ENCODE data around the gene EXOC6B. TPM values are rescaled to one million over a fixed set of nuclear protein-coding genes. Genes with fewer than 3 reads are reported as not detected.

EXOC6B gene
- total and polyA plus RNA-seq, 9 of the 15 experiments (the other 6 are each of a cell fraction or from before 2014, with no cell fraction given): 0.28 to 4.2 (median 2.0) TPM

DNA sequence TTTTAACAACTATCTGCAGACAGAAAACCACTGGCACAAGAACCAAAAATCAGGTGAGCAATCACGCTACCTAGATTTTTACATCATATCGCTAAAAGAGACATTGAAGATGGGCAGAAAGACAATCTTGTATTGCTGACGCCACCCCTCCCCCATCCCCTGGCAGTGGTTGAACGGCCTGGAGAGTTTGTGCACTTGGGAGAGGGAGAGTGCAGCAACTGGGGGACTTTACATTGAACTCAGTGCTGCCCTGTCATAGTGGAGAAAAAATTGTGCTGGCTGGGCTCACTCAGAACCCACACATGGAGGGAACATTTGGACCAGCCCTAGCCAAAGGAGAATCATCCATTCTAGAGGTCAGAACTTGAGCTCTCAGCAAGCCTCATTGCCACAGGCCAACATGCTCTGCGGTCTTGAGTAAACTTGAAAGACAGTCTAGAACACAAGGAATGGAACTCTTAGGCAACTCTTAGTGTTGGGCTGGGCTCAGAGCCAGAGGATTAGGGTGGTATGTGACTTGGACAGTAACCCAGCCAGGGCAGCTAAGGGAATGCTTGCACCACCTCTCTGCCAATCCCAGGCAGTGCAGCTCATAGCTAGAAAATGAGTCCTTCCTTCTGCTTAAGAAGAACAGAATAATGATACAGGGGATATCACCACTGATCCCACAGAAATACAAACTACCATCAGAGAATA is 458.2 kb downstream of the EXOC6B start (continued):
- TF ChIP-seq, protein P1, sequence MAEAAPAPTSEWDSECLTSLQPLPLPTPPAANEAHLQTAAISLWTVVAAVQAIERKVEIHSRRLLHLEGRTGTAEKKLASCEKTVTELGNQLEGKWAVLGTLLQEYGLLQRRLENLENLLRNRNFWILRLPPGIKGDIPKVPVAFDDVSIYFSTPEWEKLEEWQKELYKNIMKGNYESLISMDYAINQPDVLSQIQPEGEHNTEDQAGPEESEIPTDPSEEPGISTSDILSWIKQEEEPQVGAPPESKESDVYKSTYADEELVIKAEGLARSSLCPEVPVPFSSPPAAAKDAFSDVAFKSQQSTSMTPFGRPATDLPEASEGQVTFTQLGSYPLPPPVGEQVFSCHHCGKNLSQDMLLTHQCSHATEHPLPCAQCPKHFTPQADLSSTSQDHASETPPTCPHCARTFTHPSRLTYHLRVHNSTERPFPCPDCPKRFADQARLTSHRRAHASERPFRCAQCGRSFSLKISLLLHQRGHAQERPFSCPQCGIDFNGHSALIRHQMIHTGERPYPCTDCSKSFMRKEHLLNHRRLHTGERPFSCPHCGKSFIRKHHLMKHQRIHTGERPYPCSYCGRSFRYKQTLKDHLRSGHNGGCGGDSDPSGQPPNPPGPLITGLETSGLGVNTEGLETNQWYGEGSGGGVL (CRISPR knock-in tag; IDR thresholded peaks at IDR 0.05): no peak
- TF ChIP-seq, protein P2, sequence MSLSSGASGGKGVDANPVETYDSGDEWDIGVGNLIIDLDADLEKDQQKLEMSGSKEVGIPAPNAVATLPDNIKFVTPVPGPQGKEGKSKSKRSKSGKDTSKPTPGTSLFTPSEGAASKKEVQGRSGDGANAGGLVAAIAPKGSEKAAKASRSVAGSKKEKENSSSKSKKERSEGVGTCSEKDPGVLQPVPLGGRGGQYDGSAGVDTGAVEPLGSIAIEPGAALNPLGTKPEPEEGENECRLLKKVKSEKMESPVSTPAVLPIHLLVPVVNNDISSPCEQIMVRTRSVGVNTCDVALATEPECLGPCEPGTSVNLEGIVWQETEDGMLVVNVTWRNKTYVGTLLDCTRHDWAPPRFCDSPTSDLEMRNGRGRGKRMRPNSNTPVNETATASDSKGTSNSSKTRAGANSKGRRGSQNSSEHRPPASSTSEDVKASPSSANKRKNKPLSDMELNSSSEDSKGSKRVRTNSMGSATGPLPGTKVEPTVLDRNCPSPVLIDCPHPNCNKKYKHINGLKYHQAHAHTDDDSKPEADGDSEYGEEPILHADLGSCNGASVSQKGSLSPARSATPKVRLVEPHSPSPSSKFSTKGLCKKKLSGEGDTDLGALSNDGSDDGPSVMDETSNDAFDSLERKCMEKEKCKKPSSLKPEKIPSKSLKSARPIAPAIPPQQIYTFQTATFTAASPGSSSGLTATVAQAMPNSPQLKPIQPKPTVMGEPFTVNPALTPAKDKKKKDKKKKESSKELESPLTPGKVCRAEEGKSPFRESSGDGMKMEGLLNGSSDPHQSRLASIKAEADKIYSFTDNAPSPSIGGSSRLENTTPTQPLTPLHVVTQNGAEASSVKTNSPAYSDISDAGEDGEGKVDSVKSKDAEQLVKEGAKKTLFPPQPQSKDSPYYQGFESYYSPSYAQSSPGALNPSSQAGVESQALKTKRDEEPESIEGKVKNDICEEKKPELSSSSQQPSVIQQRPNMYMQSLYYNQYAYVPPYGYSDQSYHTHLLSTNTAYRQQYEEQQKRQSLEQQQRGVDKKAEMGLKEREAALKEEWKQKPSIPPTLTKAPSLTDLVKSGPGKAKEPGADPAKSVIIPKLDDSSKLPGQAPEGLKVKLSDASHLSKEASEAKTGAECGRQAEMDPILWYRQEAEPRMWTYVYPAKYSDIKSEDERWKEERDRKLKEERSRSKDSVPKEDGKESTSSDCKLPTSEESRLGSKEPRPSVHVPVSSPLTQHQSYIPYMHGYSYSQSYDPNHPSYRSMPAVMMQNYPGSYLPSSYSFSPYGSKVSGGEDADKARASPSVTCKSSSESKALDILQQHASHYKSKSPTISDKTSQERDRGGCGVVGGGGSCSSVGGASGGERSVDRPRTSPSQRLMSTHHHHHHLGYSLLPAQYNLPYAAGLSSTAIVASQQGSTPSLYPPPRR (CRISPR knock-in tag; IDR thresholded peaks at IDR 0.05; ENCODE audit: borderline replicate concordance): no peak
- TF ChIP-seq ZNF282 (CRISPR knock-in tag; IDR thresholded peaks at IDR 0.05) (no peak), ZNF586 (CRISPR knock-in tag; conservative IDR thresholded peaks at IDR 0.05) (no peak), KLF6 (CRISPR knock-in tag; IDR thresholded peaks at IDR 0.05; ENCODE audit: borderline replicate concordance) (no peak), NFIC (IDR thresholded peaks at IDR 0.05) (no peak), ILK (tag; IDR thresholded peaks at IDR 0.05; ENCODE audit: borderline replicate concordance, low read depth) (no peak)

All from K562 (cell line).